ENCODE measurements around the gene E4F1. TPM values are rescaled to one million over a fixed set of nuclear protein-coding genes. Genes with fewer than 3 reads are reported as not detected.

The E4F1 gene
- total and polyA plus RNA-seq, 9 of the 15 experiments (the other 6 are each of a cell fraction or from before 2014, with no cell fraction given), result 0.48 to 94.9 (median 20.4) TPM

GRCh38 chr16:2195322-2196161, 27.8 kb upstream of the E4F1 start (continued):
- TF ChIP-seq, protein P1, sequence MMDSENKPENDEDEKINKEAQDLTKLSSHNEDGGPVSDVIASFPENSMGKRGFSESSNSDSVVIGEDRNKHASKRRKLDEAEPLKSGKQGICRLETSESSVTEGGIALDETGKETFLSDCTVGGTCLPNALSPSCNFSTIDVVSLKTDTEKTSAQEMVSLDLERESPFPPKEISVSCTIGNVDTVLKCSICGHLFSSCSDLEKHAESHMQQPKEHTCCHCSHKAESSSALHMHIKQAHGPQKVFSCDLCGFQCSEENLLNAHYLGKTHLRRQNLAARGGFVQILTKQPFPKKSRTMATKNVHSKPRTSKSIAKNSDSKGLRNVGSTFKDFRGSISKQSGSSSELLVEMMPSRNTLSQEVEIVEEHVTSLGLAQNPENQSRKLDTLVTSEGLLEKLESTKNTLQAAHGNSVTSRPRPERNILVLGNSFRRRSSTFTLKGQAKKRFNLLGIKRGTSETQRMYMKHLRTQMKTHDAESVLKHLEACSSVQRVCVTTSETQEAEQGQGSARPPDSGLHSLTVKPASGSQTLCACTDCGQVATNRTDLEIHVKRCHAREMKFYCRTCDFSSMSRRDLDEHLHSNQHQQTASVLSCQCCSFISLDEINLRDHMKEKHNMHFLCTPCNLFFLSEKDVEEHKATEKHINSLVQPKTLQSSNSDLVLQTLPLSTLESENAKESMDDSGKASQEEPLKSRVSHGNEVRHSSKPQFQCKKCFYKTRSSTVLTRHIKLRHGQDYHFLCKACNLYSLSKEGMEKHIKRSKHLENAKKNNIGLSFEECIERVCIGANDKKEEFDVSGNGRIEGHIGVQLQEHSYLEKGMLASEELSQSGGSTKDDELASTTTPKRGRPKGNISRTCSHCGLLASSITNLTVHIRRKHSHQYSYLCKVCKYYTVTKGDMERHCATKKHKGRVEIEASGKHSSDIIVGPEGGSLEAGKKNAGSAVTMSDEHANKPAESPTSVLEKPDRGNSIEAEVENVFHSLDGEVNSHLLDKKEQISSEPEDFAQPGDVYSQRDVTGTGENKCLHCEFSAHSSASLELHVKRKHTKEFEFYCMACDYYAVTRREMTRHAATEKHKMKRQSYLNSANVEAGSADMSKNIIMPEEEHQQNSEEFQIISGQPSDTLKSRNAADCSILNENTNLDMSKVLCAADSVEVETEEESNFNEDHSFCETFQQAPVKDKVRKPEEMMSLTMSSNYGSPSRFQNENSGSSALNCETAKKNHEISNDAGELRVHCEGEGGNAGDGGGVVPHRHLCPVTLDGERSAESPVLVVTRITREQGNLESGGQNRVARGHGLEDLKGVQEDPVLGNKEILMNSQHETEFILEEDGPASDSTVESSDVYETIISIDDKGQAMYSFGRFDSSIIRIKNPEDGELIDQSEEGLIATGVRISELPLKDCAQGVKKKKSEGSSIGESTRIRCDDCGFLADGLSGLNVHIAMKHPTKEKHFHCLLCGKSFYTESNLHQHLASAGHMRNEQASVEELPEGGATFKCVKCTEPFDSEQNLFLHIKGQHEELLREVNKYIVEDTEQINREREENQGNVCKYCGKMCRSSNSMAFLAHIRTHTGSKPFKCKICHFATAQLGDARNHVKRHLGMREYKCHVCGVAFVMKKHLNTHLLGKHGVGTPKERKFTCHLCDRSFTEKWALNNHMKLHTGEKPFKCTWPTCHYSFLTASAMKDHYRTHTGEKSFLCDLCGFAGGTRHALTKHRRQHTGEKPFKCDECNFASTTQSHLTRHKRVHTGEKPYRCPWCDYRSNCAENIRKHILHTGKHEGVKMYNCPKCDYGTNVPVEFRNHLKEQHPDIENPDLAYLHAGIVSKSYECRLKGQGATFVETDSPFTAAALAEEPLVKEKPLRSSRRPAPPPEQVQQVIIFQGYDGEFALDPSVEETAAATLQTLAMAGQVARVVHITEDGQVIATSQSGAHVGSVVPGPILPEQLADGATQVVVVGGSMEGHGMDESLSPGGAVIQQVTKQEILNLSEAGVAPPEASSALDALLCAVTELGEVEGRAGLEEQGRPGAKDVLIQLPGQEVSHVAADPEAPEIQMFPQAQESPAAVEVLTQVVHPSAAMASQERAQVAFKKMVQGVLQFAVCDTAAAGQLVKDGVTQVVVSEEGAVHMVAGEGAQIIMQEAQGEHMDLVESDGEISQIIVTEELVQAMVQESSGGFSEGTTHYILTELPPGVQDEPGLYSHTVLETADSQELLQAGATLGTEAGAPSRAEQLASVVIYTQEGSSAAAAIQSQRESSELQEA (IDR thresholded peaks at IDR 0.05; ENCODE audit: low read depth), result no peak
- peak in 1 of 2 experiments; percentile 36; a peak in 1 of 4 replicates for TF ChIP-seq NRF1 (conservative IDR thresholded peaks at IDR 0.05 in 1 of 2, IDR thresholded peaks at IDR 0.05 in 1 of 2)
- TF ChIP-seq RCOR1 (IDR thresholded peaks at IDR 0.05; ENCODE audit: borderline replicate concordance in 1 of 2, low read depth in 2 of 2, low read length in 2 of 2), result no peak
- TF ChIP-seq FIP1L1 (IDR thresholded peaks at IDR 0.05; ENCODE audit: low read depth, low read length, poor library complexity, severe bottlenecking), result peak; percentile 13
- TF ChIP-seq RBFOX2 (IDR thresholded peaks at IDR 0.05; ENCODE audit: low read depth, low read length), result peak; percentile 31; the same call in 1 of the 2 replicates
- no peak for TF ChIP-seq JUN (IDR thresholded peaks at IDR 0.05; ENCODE audit: borderline replicate concordance, low read depth, low read length)
- TF ChIP-seq JUN (CRISPR knock-in tag; IDR thresholded peaks at IDR 0.05; ENCODE audit: borderline replicate concordance), result no peak
- TF ChIP-seq, protein P2, sequence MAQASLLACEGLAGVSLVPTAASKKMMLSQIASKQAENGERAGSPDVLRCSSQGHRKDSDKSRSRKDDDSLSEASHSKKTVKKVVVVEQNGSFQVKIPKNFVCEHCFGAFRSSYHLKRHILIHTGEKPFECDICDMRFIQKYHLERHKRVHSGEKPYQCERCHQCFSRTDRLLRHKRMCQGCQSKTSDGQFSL (CRISPR knock-in tag; IDR thresholded peaks at IDR 0.05), result 0 out of 2 replicates have a peak, but pooled peaks have one; percentile 22
- TF ChIP-seq, protein P2 (tag; IDR thresholded peaks at IDR 0.05), result peak in 1 of 2 experiments; percentile 14; a peak in 1 of 4 replicates
- no peak for TF ChIP-seq MAFK (IDR thresholded peaks at IDR 0.05; ENCODE audit: low read length)

All from K562 (cell line).